WTC11 (cell line): ENCODE measurements around the gene PINK1. TPM values are rescaled to one million over a fixed set of nuclear protein-coding genes. Genes with fewer than 3 reads are reported as not detected.

ENCODE experiments used
- ATAC-seq: fragments of 200-7000 bp; cut with Tn5 transposase; 2 replicates; pipeline ENCODE4 v1.10.0; 2021; ENCODE audit warnings: mild to moderate bottlenecking, moderate library complexity
- CTCF ChIA-PET: fragments of 300-600 bp; sonication (Branson Sonifier 250); formaldehyde crosslinking; loops from one replicate; lab custom pipeline; 2021; ENCODE audit warnings: antibody characterized with exemption; lab: Charles Lee
- POLR2A ChIA-PET: fragments of 350-600 bp; sonication (Branson Sonifier 250); formaldehyde crosslinking; loops from one replicate; lab custom pipeline; 2021; ENCODE audit warnings: antibody characterized with exemption; lab: Charles Lee
- DNase-seq: peaks from one replicate; pipeline ENCODE4 v3.0.0; 2021; ENCODE audit warnings: low spot score
- H3K27ac Mint-ChIP-seq: 2 replicates; pipeline ENCODE4 v1.8.0; 2021; ENCODE audit warnings: mixed read lengths
- H3K27me3 Mint-ChIP-seq: 2 replicates; pipeline ENCODE4 v1.8.0; 2021; ENCODE audit warnings: low read depth, mild to moderate bottlenecking, moderate library complexity, mixed read lengths
- H3K36me3 Mint-ChIP-seq: 2 replicates; pipeline ENCODE4 v1.8.0; 2021; ENCODE audit warnings: mixed read lengths
- H3K4me1 Mint-ChIP-seq: 2 replicates; pipeline ENCODE4 v1.8.0; 2022; ENCODE audit warnings: mixed read lengths
- H3K4me3 Mint-ChIP-seq: 2 replicates; pipeline ENCODE4 v1.8.0; 2021; ENCODE audit warnings: mild to moderate bottlenecking, moderate library complexity, mixed read lengths
- H3K9me3 Mint-ChIP-seq: 2 replicates; pipeline ENCODE4 v1.8.0; 2021; ENCODE audit warnings: mixed read lengths
- ARID4B ChIP-seq: sonication (generic); formaldehyde crosslinking; IDR thresholded peaks from 2 replicates; pipeline ENCODE4 v1.8.0; 2023; ENCODE audit warnings: missing genetic modification reagents, mild to moderate bottlenecking, borderline replicate concordance
- ATF2 ChIP-seq: sonication (generic); formaldehyde crosslinking; IDR thresholded peaks from 2 replicates; pipeline ENCODE4 v1.8.1; 2022; ENCODE audit warnings: low read depth, missing genetic modification reagents, borderline replicate concordance
- CBFB ChIP-seq: sonication (generic); formaldehyde crosslinking; IDR thresholded peaks from 2 replicates; pipeline ENCODE4 v1.8.1; 2022; ENCODE audit warnings: mild to moderate bottlenecking, low read depth, missing genetic modification reagents
- EMX1 ChIP-seq: fragments of 250-450 bp; sonication (Bioruptor Pico); IDR thresholded peaks from 2 replicates; pipeline ENCODE4 v1.8.0; 2021; ENCODE audit warnings: mild to moderate bottlenecking
- ERG ChIP-seq: fragments of 250-450 bp; sonication (Bioruptor Pico); IDR thresholded peaks from 2 replicates; pipeline ENCODE4 v1.8.0; 2021; ENCODE audit warnings: mild to moderate bottlenecking
- ESRRA ChIP-seq: sonication (generic); formaldehyde crosslinking; IDR thresholded peaks from 2 replicates; pipeline ENCODE4 v1.8.1; 2022; ENCODE audit warnings: mild to moderate bottlenecking, missing genetic modification reagents, borderline replicate concordance
- FOXJ3 ChIP-seq: sonication (generic); formaldehyde crosslinking; IDR thresholded peaks from 2 replicates; pipeline ENCODE4 v1.9.0; 2021; ENCODE audit warnings: missing genetic modification reagents, mild to moderate bottlenecking, borderline replicate concordance
- FOXK1 ChIP-seq: sonication (generic); formaldehyde crosslinking; IDR thresholded peaks from 2 replicates; pipeline ENCODE4 v1.8.0; 2022; ENCODE audit warnings: mild to moderate bottlenecking, moderate library complexity, missing genetic modification reagents
- JUN ChIP-seq: sonication (generic); formaldehyde crosslinking; IDR thresholded peaks from 2 replicates; pipeline ENCODE4 v1.8.0; 2023; ENCODE audit warnings: mild to moderate bottlenecking, missing genetic modification reagents
- KAT7 ChIP-seq: sonication (generic); formaldehyde crosslinking; IDR thresholded peaks from 2 replicates; pipeline ENCODE4 v1.8.1; 2023; ENCODE audit warnings: missing genetic modification reagents, mild to moderate bottlenecking, borderline replicate concordance
- MAX ChIP-seq: sonication (generic); formaldehyde crosslinking; IDR thresholded peaks from 2 replicates; pipeline ENCODE4 v1.8.0; 2022; ENCODE audit warnings: mild to moderate bottlenecking, missing genetic modification reagents
- NFATC4 ChIP-seq: fragments of 250-450 bp; sonication (Bioruptor Pico); IDR thresholded peaks from 2 replicates; pipeline ENCODE4 v1.9.0; 2021; ENCODE audit warnings: mild to moderate bottlenecking
- NR3C1 ChIP-seq: sonication (generic); formaldehyde crosslinking; conservative IDR thresholded peaks from 2 replicates; pipeline ENCODE4 v1.8.1; 2023; ENCODE audit warnings: low read depth, mild to moderate bottlenecking, missing genetic modification reagents
- PRRX2 ChIP-seq: fragments of 250-450 bp; sonication (Bioruptor Pico); IDR thresholded peaks from 2 replicates; pipeline ENCODE4 v1.8.0; 2021; ENCODE audit warnings: mild to moderate bottlenecking
- SMAD4 ChIP-seq: sonication (generic); formaldehyde crosslinking; IDR thresholded peaks from 2 replicates; pipeline ENCODE4 v1.8.0; 2022; ENCODE audit warnings: mild to moderate bottlenecking, missing genetic modification reagents
- ZBTB21 ChIP-seq: sonication (generic); formaldehyde crosslinking; IDR thresholded peaks from 2 replicates; pipeline ENCODE4 v1.8.1; 2023; ENCODE audit warnings: mild to moderate bottlenecking, missing genetic modification reagents, borderline replicate concordance
- ZBTB43 ChIP-seq: sonication (generic); formaldehyde crosslinking; IDR thresholded peaks from 2 replicates; pipeline ENCODE4 v1.8.1; 2023; ENCODE audit warnings: mild to moderate bottlenecking, missing genetic modification reagents
- ZMAT4 ChIP-seq: fragments of 250-450 bp; sonication (Bioruptor Pico); IDR thresholded peaks from 2 replicates; pipeline ENCODE4 v1.9.0; 2021; ENCODE audit warnings: mild to moderate bottlenecking
- ZNF416 ChIP-seq: fragments of 250-450 bp; sonication (Bioruptor Pico); IDR thresholded peaks from 2 replicates; pipeline ENCODE4 v1.9.0; 2021; ENCODE audit warnings: mild to moderate bottlenecking, inconsistent platforms
- ZNF425 ChIP-seq: fragments of 250-450 bp; sonication (Bioruptor Pico); conservative IDR thresholded peaks from 2 replicates; pipeline ENCODE4 v1.9.0; 2021; ENCODE audit warnings: mild to moderate bottlenecking
- ZNF512 ChIP-seq: sonication (generic); formaldehyde crosslinking; IDR thresholded peaks from 2 replicates; pipeline ENCODE4 v1.8.1; 2022; ENCODE audit warnings: missing genetic modification reagents, borderline replicate concordance
- total RNA-seq: library from RNA; stranded (reverse); gene quantifications from 3 replicates; pipeline ENCODE4 v1.2.3, GENCODE V29; 2021

Gene PINK1
- total RNA-seq, 1 experiment from 2014 or later = 47.7 TPM

- POLR2A ChIA-PET = no interaction called here
- Mint-ChIP-seq H3K4me1 (peaks cover 18% of the 10 kb centered on the region), H3K27ac (no peak overlapping the region), H3K9me3 (peaks cover 6% of the 10 kb centered on the region), H3K4me3 (no peak overlapping the region), H3K36me3 (no peaks in the 10 kb centered on the region), H3K27me3 (no peaks in the 10 kb centered on the region; the same call in 1 of the 2 replicates)
- no peak for ATAC-seq
- CTCF ChIA-PET = interaction anchor here (2.0 to 3.2 kb wide), 3 partner anchors 20 to 39 kb away, joined by 7 to 15 read pairs (median 10); no protein-coding TSS in a partner anchor
- no peak for DNase-seq
- TF ChIP-seq FOXJ3 (no peak), ZNF512 (no peak), ATF2 (no peak), PRRX2 (CRISPR knock-in tag) (no peak), SMAD4 (CRISPR knock-in tag) (no peak), ERG (CRISPR knock-in tag) (no peak), EMX1 (CRISPR knock-in tag) (no peak)
Measured at GRCh38 chr1:20594746-20595145, 38.5 kb upstream of the PINK1 start.

- CTCF ChIA-PET = interaction anchor here (0.6 to 3.2 kb wide), 4 partner anchors 21 to 165 kb away, joined by 3 to 15 read pairs (median 8); no protein-coding TSS in a partner anchor
- Mint-ChIP-seq H3K9me3 (peaks cover 6% of the 10 kb centered on the region), H3K27me3 (no peaks in the 10 kb centered on the region; the same call in 1 of the 2 replicates), H3K4me3 (no peak overlapping the region), H3K4me1 (peaks cover 12% of the 10 kb centered on the region), H3K36me3 (no peaks in the 10 kb centered on the region), H3K27ac (no peak overlapping the region)
- DNase-seq (no peak), ATAC-seq (no peak)
- TF ChIP-seq FOXJ3 = no peak
- TF ChIP-seq NFATC4 (CRISPR knock-in tag) = no peak
- no peak for TF ChIP-seq ZBTB21 (CRISPR knock-in tag)
- no peak for TF ChIP-seq ARID4B (CRISPR knock-in tag)
- no peak for TF ChIP-seq KAT7 (CRISPR knock-in tag)
- no peak for TF ChIP-seq CBFB (CRISPR knock-in tag)
- no peak for TF ChIP-seq JUN (CRISPR knock-in tag)
- no peak for TF ChIP-seq ZMAT4 (CRISPR knock-in tag)
- TF ChIP-seq ZNF425 (CRISPR knock-in tag) = no peak
- no peak for TF ChIP-seq ZBTB43
- TF ChIP-seq NR3C1 (CRISPR knock-in tag) = no peak
- TF ChIP-seq ESRRA (CRISPR knock-in tag) = no peak
- TF ChIP-seq ZNF416 (CRISPR knock-in tag) = no peak
- TF ChIP-seq MAX (CRISPR knock-in tag) = no peak
- no peak for TF ChIP-seq FOXK1 (CRISPR knock-in tag)
- POLR2A ChIA-PET = no interaction called here
Measured at GRCh38 chr1:20596106-20596505, 37.2 kb upstream of the PINK1 start.
